H1 (cell line): Measurements from ENCODE around the gene RNF128.
A peak's percentile ranks its signal among the peaks of the same experiment; 100 is the strongest.

Experiments
- ATF2 ChIP-seq: IDR thresholded peaks from 2 replicates; pipeline ENCODE4 v1.6.1; 2012; ENCODE audit warnings: low read length, inconsistent platforms
- ATF3 ChIP-seq: IDR thresholded peaks from 2 replicates; pipeline ENCODE4 v1.6.1; 2011; ENCODE audit warnings: low read depth, mild to moderate bottlenecking, low read length; ENCODE audit not compliant: insufficient read depth
- CHD2 ChIP-seq: IDR thresholded peaks from 2 replicates; pipeline ENCODE4 v1.6.1; 2012; ENCODE audit warnings: low read length, improper control_type of control experiment
- CREB1 ChIP-seq: IDR thresholded peaks from 2 replicates; pipeline ENCODE4 v1.6.1; 2012; ENCODE audit warnings: inconsistent platforms
- EZH2 ChIP-seq: fragments of 200-600 bp; sonication (generic); IDR thresholded peaks from 2 replicates; pipeline ENCODE4 v1.7.1; 2012; ENCODE audit warnings: low read depth, mild to moderate bottlenecking, moderate library complexity, low read length, inconsistent platforms; ENCODE audit not compliant: severe bottlenecking
- JUN ChIP-seq: IDR thresholded peaks from 2 replicates; pipeline ENCODE4 v1.6.1; 2011; ENCODE audit warnings: low read depth, mild to moderate bottlenecking, improper control_type of control experiment, low read length
- JUND ChIP-seq: IDR thresholded peaks from 2 replicates; pipeline ENCODE4 v1.6.1; 2011; ENCODE audit warnings: mild to moderate bottlenecking, improper control_type of control experiment, low read length
- KDM5A ChIP-seq: fragments of 200-600 bp; IDR thresholded peaks from 2 replicates; pipeline ENCODE4 v1.7.1; 2012; ENCODE audit warnings: mild to moderate bottlenecking, low read length, inconsistent platforms, mixed read lengths
- POLR2A ChIP-seq, 2 experiments: IDR thresholded peaks; 1 replicate in 1 of 2; 2 replicates in 1 of 2; pipeline ENCODE4 v1.6.1; 2011; ENCODE audit warnings: low read depth in 2 of 2, low read length in 2 of 2, mild to moderate bottlenecking in 2 of 2; ENCODE audit errors: control extremely low read depth in 1 of 2
- POLR2AphosphoS5 ChIP-seq: IDR thresholded peaks from 2 replicates; pipeline ENCODE4 v1.6.1; 2011; ENCODE audit warnings: low read depth, low read length
- YY1 ChIP-seq: IDR thresholded peaks from 2 replicates; pipeline ENCODE4 v1.6.1; 2011; ENCODE audit warnings: low read depth, mild to moderate bottlenecking, low read length
- TF ChIP-seq, protein P1 (sequence below), 3 experiments: IDR thresholded peaks; 1 replicate in 2 of 3; 2 replicates in 1 of 3; pipeline versions ENCODE4 v1.5.1 to v1.6.1; 2011; ENCODE audit warnings: low read length in 3 of 3, mild to moderate bottlenecking in 3 of 3, inconsistent platforms in 2 of 3, low read depth in 1 of 3, moderate library complexity in 1 of 3; ENCODE audit not compliant: insufficient read depth in 1 of 3; ENCODE audit errors: control extremely low read depth in 1 of 3

GRCh38 chrX:106791495-106791894, 65.0 kb downstream of the RNF128 start:
- TF ChIP-seq JUND (no peak), POLR2AphosphoS5 (no peak), POLR2A (IDR thresholded peaks at IDR 0.05; ENCODE audit: control extremely low read depth in 1 of 2, low read depth in 2 of 2, low read length in 2 of 2) (no peak), ATF3 (no peak), YY1 (no peak), ATF2 (no peak), KDM5A (no peak), CHD2 (no peak), CREB1 (no peak), JUN (no peak), EZH2 (no peak)
- TF ChIP-seq, protein P1, sequence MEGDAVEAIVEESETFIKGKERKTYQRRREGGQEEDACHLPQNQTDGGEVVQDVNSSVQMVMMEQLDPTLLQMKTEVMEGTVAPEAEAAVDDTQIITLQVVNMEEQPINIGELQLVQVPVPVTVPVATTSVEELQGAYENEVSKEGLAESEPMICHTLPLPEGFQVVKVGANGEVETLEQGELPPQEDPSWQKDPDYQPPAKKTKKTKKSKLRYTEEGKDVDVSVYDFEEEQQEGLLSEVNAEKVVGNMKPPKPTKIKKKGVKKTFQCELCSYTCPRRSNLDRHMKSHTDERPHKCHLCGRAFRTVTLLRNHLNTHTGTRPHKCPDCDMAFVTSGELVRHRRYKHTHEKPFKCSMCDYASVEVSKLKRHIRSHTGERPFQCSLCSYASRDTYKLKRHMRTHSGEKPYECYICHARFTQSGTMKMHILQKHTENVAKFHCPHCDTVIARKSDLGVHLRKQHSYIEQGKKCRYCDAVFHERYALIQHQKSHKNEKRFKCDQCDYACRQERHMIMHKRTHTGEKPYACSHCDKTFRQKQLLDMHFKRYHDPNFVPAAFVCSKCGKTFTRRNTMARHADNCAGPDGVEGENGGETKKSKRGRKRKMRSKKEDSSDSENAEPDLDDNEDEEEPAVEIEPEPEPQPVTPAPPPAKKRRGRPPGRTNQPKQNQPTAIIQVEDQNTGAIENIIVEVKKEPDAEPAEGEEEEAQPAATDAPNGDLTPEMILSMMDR (IDR thresholded peaks at IDR 0.05; ENCODE audit: control extremely low read depth in 1 of 3, insufficient read depth in 1 of 3, low read depth in 1 of 3, low read length in 3 of 3): peak in 2 of 3 experiments; percentile 9 to 16; a peak in 2 of 4 replicates
